Astrocyte of the spinal cord (primary cell): ENCODE data around the gene CFAP58.

ENCODE experiments used
- DNase-seq: peaks from one replicate; pipeline ENCODE4 v3.0.0; 2011; ENCODE audit warnings: low read depth, low spot score
- H3K4me3 ChIP-seq: 2 replicates; pipeline ENCODE4 v1.5.1; 2011; ENCODE audit warnings: low read depth, mild to moderate bottlenecking, low read length, moderate library complexity
- CTCF ChIP-seq: IDR thresholded peaks from 2 replicates; pipeline ENCODE4 v1.5.1; 2012; ENCODE audit warnings: low read depth, mild to moderate bottlenecking, low read length, inconsistent platforms
- in situ Hi-C: cut with HindIII; loops from 2 replicates; pipeline ENCODE4 v1.10.0; 2017; ENCODE audit warnings: low sequenced_read_pairs

Gene CFAP58

GRCh38 chr10:104353325-104354048, at the start of gene CFAP58:
CFAP58 (plus strand) TSS chr10:104353833; CDS start chr10:104353898, 65 bp downstream.
- H3K4me3 ChIP-seq, result peak within 1 kb of the TSS; percentile 44
- peak; percentile 87 for DNase-seq
- in situ Hi-C loops, result no loop called here
- TF ChIP-seq CTCF, result peak; percentile 73

GRCh38 chr10:104304356-104304745, 49.3 kb upstream of the CFAP58 start:
- DNase-seq, result no peak
- in situ Hi-C loops, result no loop called here
- TF ChIP-seq CTCF, result no peak
- no peak overlapping the region for H3K4me3 ChIP-seq

- in situ Hi-C loops, result no loop called here
- TF ChIP-seq CTCF, result no peak
- H3K4me3 ChIP-seq, result no peak overlapping the region
- DNase-seq, result no peak
Observed at GRCh38 chr10:104304927-104305326, 48.7 kb upstream of the CFAP58 start.

GRCh38 chr10:104306897-104307296, 46.7 kb upstream of the CFAP58 start:
- in situ Hi-C loops, result no loop called here
- no peak for TF ChIP-seq CTCF
- H3K4me3 ChIP-seq, result no peak overlapping the region
- no peak for DNase-seq

GRCh38 chr10:104307576-104308438, 45.8 kb upstream of the CFAP58 start:
- no peak for DNase-seq
- in situ Hi-C loops, result no loop called here
- no peak overlapping the region for H3K4me3 ChIP-seq
- TF ChIP-seq CTCF, result no peak

GRCh38 chr10:104308439-104308903, 45.2 kb upstream of the CFAP58 start:
- no peak for DNase-seq
- no peak for TF ChIP-seq CTCF
- in situ Hi-C loops, result no loop called here
- H3K4me3 ChIP-seq, result no peak overlapping the region
